Uterus (tissue), 4 donors: ENCODE data around the gene FAM53B. TPM values are rescaled to one million over a fixed set of nuclear protein-coding genes. Genes with fewer than 3 reads are reported as not detected.

Source experiments
- DNase-seq, 2 donors: peaks; one replicate each; pipeline ENCODE4 v3.0.0-alpha.2; 2019 to 2020
- H3K27ac ChIP-seq, 2 donors: fragments of 200-600 bp; sonication (generic); 1 replicate in 1 of 2; 2 replicates in 1 of 2; pipeline ENCODE4 v1.5.1; 2016 to 2018
- H3K27me3 ChIP-seq, 2 donors: fragments of 200-600 bp; sonication (generic); one replicate each; pipeline ENCODE4 v1.5.1; 2018 to 2019; ENCODE audit warnings: control low read depth in 1 of 2
- H3K36me3 ChIP-seq, 2 donors: fragments of 200-600 bp; sonication (generic); one replicate each; pipeline ENCODE4 v1.5.1; 2019; ENCODE audit warnings: control low read depth in 1 of 2
- H3K4me1 ChIP-seq, 2 donors: fragments of 200-600 bp; sonication (generic); one replicate each; pipeline ENCODE4 v1.5.1; 2018 to 2019; ENCODE audit warnings: control low read depth in 1 of 2
- H3K4me3 ChIP-seq, 2 donors: fragments of 200-600 bp; sonication (generic); 1 replicate in 1 of 2; 2 replicates in 1 of 2; pipeline ENCODE4 v1.5.1; 2018 to 2019; ENCODE audit warnings: mild to moderate bottlenecking in 1 of 2
- H3K9me3 ChIP-seq, 2 donors: fragments of 200-600 bp; sonication (generic); one replicate each; pipeline ENCODE4 v1.5.1; 2019; ENCODE audit warnings: control low read depth in 1 of 2
- CTCF ChIP-seq, 4 experiments: fragments of 200-600 bp in 2 of 4; fragments of 450-650 bp in 2 of 4; sonication (generic) in 2 of 4; IDR thresholded peaks; one replicate each; pipeline ENCODE4 v1.5.1; 2016 to 2019; ENCODE audit warnings: antibody characterized with exemption in 4 of 4, mild to moderate bottlenecking in 2 of 4, moderate library complexity in 1 of 4
- POLR2A ChIP-seq, 2 donors: fragments of 450-650 bp; IDR thresholded peaks; one replicate each; pipeline ENCODE4 v1.6.1; 2016; ENCODE audit warnings: antibody characterized with exemption in 2 of 2, mild to moderate bottlenecking in 1 of 2, moderate library complexity in 1 of 2
- intact Hi-C: fragments of 100-400 bp; cut with DNase I; formaldehyde crosslinking; loops from one replicate; pipeline ENCODE4 v1.15.1; 2023; ENCODE audit warnings: low total_unique reads
- total RNA-seq, 4 donors: library from RNA; depleted of rRNA in 3 of 4; stranded (reverse); fragments of >200 nt in 3 of 4; gene quantifications; one replicate each; pipeline versions ENCODE4 v1.1.0 to v1.2.4, GENCODE V29; 2014 to 2023
- donor health status: DM: yes; HTN: yes; CAD: no.

Gene FAM53B
- total RNA-seq, 4 donors from 2014 or later: 10.9 to 94.3 (median 67.8) TPM

DNA sequence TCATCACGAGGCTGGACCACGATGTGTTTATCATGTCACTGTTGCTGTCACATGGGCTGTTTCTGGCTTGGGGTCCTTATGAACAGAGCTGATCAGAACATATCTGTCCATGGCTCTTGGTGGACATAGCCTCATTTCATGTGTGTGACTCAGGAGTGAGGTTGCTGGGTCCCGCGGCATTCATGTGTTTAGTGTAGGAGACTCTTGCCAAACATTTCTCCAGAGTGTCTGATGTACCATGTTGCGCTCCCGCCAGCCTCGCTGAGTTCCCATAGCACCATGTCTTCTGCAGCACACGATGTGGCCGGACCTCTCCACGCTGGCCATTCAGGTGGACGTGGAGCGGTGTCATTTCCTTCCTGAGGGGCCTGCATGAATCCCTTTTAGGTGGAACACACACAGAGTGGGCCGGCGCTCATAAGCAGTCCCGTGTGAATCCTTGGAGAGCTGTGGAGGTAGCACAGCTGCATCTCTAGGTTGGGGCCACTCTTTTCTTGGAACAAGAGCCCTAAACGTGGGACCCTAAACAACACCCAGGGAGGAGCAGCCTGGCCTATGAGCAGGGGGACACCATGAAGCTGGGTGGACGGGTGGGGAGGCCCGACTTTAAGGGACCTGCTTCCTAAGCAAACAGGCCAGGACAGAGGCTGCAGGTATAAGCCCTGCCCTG, 147.9 kb downstream of the FAM53B start:
- no peak overlapping the region for H3K27ac ChIP-seq
- H3K4me3 ChIP-seq: no peak overlapping the region
- DNase-seq: no peak
- TF ChIP-seq CTCF (IDR thresholded peaks at IDR 0.05) (no peak), POLR2A (IDR thresholded peaks at IDR 0.05) (no peak)
- H3K27me3 ChIP-seq: no peaks in the 10 kb centered on the region
- no peaks in the 10 kb centered on the region for H3K36me3 ChIP-seq
- no peaks in the 10 kb centered on the region for H3K9me3 ChIP-seq
- no peaks in the 10 kb centered on the region for H3K4me1 ChIP-seq
- intact Hi-C loops: no loop called here

GRCh38 chr10:124595143-124595883, 148.9 kb downstream of the FAM53B start:
- TF ChIP-seq CTCF (IDR thresholded peaks at IDR 0.05) (no peak), POLR2A (IDR thresholded peaks at IDR 0.05) (no peak)
- Histone ChIP-seq H3K36me3 (no peaks in the 10 kb centered on the region), H3K4me3 (no peak overlapping the region), H3K9me3 (no peaks in the 10 kb centered on the region), H3K27ac (no peak overlapping the region), H3K27me3 (no peaks in the 10 kb centered on the region), H3K4me1 (no peaks in the 10 kb centered on the region)
- intact Hi-C loops: no loop called here
- DNase-seq: no peak

DNA sequence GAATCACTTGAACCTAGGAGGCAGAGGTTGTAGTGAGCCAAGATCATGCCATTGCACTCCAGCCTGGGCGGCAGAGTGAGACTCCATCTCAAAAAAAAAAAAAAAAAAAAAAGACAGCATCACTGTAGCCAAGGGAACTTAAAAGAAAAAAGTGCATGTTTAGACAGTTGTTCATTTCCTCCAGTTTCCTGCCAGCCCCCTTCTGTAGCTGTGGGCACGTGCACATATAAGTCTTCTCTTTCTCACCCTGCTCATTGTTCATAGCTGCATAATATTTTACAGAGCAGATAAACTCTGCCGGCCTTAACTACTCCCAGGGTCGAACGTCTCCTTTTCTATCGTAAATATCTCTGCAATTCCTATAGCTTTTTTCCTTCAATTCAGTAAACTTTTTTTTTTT, 149.9 kb downstream of the FAM53B start:
- Histone ChIP-seq H3K9me3 (no peaks in the 10 kb centered on the region), H3K36me3 (no peaks in the 10 kb centered on the region), H3K4me3 (no peak overlapping the region), H3K4me1 (no peaks in the 10 kb centered on the region), H3K27me3 (no peaks in the 10 kb centered on the region), H3K27ac (no peak overlapping the region)
- DNase-seq: no peak
- intact Hi-C loops: no loop called here
- TF ChIP-seq POLR2A (IDR thresholded peaks at IDR 0.05): no peak
- TF ChIP-seq CTCF (IDR thresholded peaks at IDR 0.05): no peak

DNA sequence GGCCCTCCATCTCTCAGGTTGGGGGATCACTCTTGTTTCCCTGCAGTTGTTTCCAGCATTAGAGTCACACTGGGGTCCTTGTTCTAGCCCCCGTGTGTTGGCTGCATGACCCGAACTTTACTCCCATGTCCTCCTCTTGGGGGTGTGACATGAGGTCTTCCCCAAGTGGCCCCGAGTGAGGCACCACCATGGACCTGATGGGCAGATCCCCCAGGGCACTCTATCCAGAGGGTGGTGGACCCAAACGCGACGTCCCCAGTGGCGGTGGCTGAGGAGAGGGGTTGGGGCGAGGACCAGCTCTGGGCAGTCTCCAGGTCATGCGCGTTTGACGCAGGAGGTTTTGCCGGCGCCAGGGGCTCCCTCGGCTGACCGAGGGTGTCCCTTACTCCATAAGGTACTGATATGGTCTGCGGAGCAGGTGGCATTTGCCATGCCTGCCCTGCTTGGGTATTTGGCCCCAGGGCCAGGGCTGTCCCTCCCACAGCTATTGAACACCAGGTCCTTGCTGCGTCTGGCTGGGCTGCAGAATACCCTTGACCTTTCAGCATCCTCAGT, 150.7 kb downstream of the FAM53B start:
- TF ChIP-seq CTCF (IDR thresholded peaks at IDR 0.05) (no peak), POLR2A (IDR thresholded peaks at IDR 0.05) (no peak)
- intact Hi-C loops: no loop called here
- peaks cover 0 to 2% of the 10 kb centered on the region in 2 donors for H3K4me1 ChIP-seq
- H3K27me3 ChIP-seq: no peaks in the 10 kb centered on the region
- H3K36me3 ChIP-seq: no peaks in the 10 kb centered on the region
- no peak overlapping the region for H3K27ac ChIP-seq
- no peak overlapping the region for H3K4me3 ChIP-seq
- no peaks in the 10 kb centered on the region for H3K9me3 ChIP-seq
- no peak for DNase-seq
